NT2/D1 (cell line): ENCODE data around the gene DCP2.

ENCODE experiments used
- SUZ12 ChIP-seq: IDR thresholded peaks from 2 replicates; pipeline ENCODE4 v1.6.1; 2011; ENCODE audit not compliant: insufficient read length, insufficient read depth; ENCODE audit errors: extremely low read depth
- YY1 ChIP-seq: IDR thresholded peaks from 2 replicates; pipeline ENCODE4 v1.6.1; 2011; ENCODE audit not compliant: insufficient read length, insufficient read depth
- ZNF274 ChIP-seq: IDR thresholded peaks from 2 replicates; pipeline ENCODE4 v1.6.1; 2011; ENCODE audit warnings: mild to moderate bottlenecking, low read depth, low read length

DNA sequence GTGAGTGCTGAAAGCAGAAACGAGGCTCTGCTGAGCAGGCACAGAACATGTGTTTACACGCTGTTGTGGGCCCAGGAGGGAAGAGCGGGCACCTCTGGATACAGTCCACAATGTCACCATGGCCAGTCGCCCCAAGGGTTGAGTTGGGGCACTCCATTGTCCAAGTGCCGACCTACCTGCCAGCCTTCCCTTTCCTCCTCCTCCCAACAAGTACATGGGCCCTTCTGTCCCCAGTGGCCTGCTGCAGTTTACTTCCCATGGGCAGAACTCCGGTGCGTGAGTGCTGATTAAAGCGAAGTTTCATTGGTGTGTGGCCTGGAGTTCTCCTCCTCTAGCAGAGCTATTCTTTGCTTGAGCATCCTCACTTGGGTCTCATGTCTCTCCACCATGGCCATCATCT lies 50.4 kb downstream of the DCP2 start:
- no peak for TF ChIP-seq ZNF274
- no peak for TF ChIP-seq YY1
- no peak for TF ChIP-seq SUZ12
